ENCODE results near the gene LDLRAD1.
"Not testable (repeated sequence)": the region's sequence is repeated elsewhere in the genome, so short reads cannot be mapped to it uniquely, and the experiment has no call there.

The LDLRAD1 gene

GRCh38 chr1:54045496-54045895 lies 27.5 kb upstream of the LDLRAD1 start:
- Histone ChIP-seq H3K27me3 (ENCODE audit: low read depth, low read length) (no peaks in the 10 kb centered on the region), H3K9me3 (ENCODE audit: control insufficient read depth in 1 of 2, low read length in 2 of 2) (no peaks in the 10 kb centered on the region), H3K27ac (ENCODE audit: low read length) (no peak overlapping the region), H3K4me1 (ENCODE audit: control insufficient read depth in 1 of 2, insufficient read depth in 2 of 2, low read length in 2 of 2) (peaks cover 0 to 39% of the 10 kb centered on the region in 2 donors), H3K4me3 (ENCODE audit: low read depth in 1 of 2, low read length in 2 of 2) (no peak overlapping the region), H3K36me3 (ENCODE audit: control insufficient read depth in 1 of 2, insufficient read depth in 2 of 2, low read length in 2 of 2) (peaks cover 24 to 30% of the 10 kb centered on the region in 2 donors)

- no peaks in the 10 kb centered on the region for H3K9me3 ChIP-seq (ENCODE audit: control insufficient read depth in 1 of 2, low read length in 2 of 2)
- H3K36me3 ChIP-seq (ENCODE audit: control insufficient read depth in 1 of 2, insufficient read depth in 2 of 2, low read length in 2 of 2) = peaks cover 39 to 62% of the 10 kb centered on the region in 2 donors
- no peak overlapping the region for H3K27ac ChIP-seq (ENCODE audit: low read length)
- H3K4me3 ChIP-seq (ENCODE audit: low read depth in 1 of 2, low read length in 2 of 2) = no peak overlapping the region
- peaks cover 0 to 12% of the 10 kb centered on the region in 2 donors for H3K4me1 ChIP-seq (ENCODE audit: control insufficient read depth in 1 of 2, insufficient read depth in 2 of 2, low read length in 2 of 2)
- no peaks in the 10 kb centered on the region for H3K27me3 ChIP-seq (ENCODE audit: low read depth, low read length)
Observed at GRCh38 chr1:54041806-54042205, 23.8 kb upstream of the LDLRAD1 start.

- Histone ChIP-seq H3K4me1 (ENCODE audit: control insufficient read depth in 1 of 2, insufficient read depth in 2 of 2, low read length in 2 of 2) (peaks cover 0 to 4% of the 10 kb centered on the region in 2 donors), H3K9me3 (ENCODE audit: control insufficient read depth in 1 of 2, low read length in 2 of 2) (no peaks in the 10 kb centered on the region), H3K36me3 (ENCODE audit: control insufficient read depth in 1 of 2, insufficient read depth in 2 of 2, low read length in 2 of 2) (peaks cover 42 to 89% of the 10 kb centered on the region in 2 donors), H3K27me3 (ENCODE audit: low read depth, low read length) (no peaks in the 10 kb centered on the region), H3K4me3 (ENCODE audit: low read depth in 1 of 2, low read length in 2 of 2) (no peak overlapping the region), H3K27ac (ENCODE audit: low read length) (no peak overlapping the region)
Observed at GRCh38 chr1:54037476-54037875, 19.5 kb upstream of the LDLRAD1 start.

GRCh38 chr1:54028306-54029251 lies 10.6 kb upstream of the LDLRAD1 start:
- no peaks in the 10 kb centered on the region for H3K9me3 ChIP-seq (ENCODE audit: control insufficient read depth in 1 of 2, low read length in 2 of 2)
- H3K4me1 ChIP-seq (ENCODE audit: control insufficient read depth in 1 of 2, insufficient read depth in 2 of 2, low read length in 2 of 2) = no peaks in the 10 kb centered on the region
- H3K36me3 ChIP-seq (ENCODE audit: control insufficient read depth in 1 of 2, insufficient read depth in 2 of 2, low read length in 2 of 2) = peaks cover 20 to 31% of the 10 kb centered on the region in 2 donors
- H3K27me3 ChIP-seq (ENCODE audit: low read depth, low read length) = no peaks in the 10 kb centered on the region
- H3K27ac ChIP-seq (ENCODE audit: low read length) = no peak overlapping the region
- H3K4me3 ChIP-seq (ENCODE audit: low read depth in 1 of 2, low read length in 2 of 2) = no peak overlapping the region

- peaks cover 20 to 24% of the 10 kb centered on the region in 2 donors for H3K36me3 ChIP-seq (ENCODE audit: control insufficient read depth in 1 of 2, insufficient read depth in 2 of 2, low read length in 2 of 2)
- H3K9me3 ChIP-seq (ENCODE audit: control insufficient read depth in 1 of 2, low read length in 2 of 2) = no peaks in the 10 kb centered on the region
- H3K27me3 ChIP-seq (ENCODE audit: low read depth, low read length) = no peaks in the 10 kb centered on the region
- no peak overlapping the region for H3K27ac ChIP-seq (ENCODE audit: low read length)
- H3K4me3 ChIP-seq (ENCODE audit: low read depth in 1 of 2, low read length in 2 of 2) = no peak overlapping the region
- H3K4me1 ChIP-seq (ENCODE audit: control insufficient read depth in 1 of 2, insufficient read depth in 2 of 2, low read length in 2 of 2) = no peaks in the 10 kb centered on the region
Observed at GRCh38 chr1:54027848-54028247, 9.9 kb upstream of the LDLRAD1 start.

- H3K9me3 ChIP-seq (ENCODE audit: control insufficient read depth in 1 of 2, low read length in 2 of 2); H3K4me3 ChIP-seq (ENCODE audit: low read depth in 1 of 2, low read length in 2 of 2); H3K36me3 ChIP-seq (ENCODE audit: control insufficient read depth in 1 of 2, insufficient read depth in 2 of 2, low read length in 2 of 2); H3K4me1 ChIP-seq (ENCODE audit: control insufficient read depth in 1 of 2, insufficient read depth in 2 of 2, low read length in 2 of 2); H3K27me3 ChIP-seq (ENCODE audit: low read depth, low read length); H3K27ac ChIP-seq (ENCODE audit: low read length): not testable (repeated sequence)
Observed at GRCh38 chr1:54024811-54025210, 6.8 kb upstream of the LDLRAD1 start.

GRCh38 chr1:54024358-54024757 lies 6.4 kb upstream of the LDLRAD1 start:
- H3K9me3 ChIP-seq (ENCODE audit: control insufficient read depth in 1 of 2, low read length in 2 of 2) = no peaks in the 10 kb centered on the region
- peaks cover 0 to 3% of the 10 kb centered on the region in 2 donors for H3K36me3 ChIP-seq (ENCODE audit: control insufficient read depth in 1 of 2, insufficient read depth in 2 of 2, low read length in 2 of 2)
- H3K27me3 ChIP-seq (ENCODE audit: low read depth, low read length) = no peaks in the 10 kb centered on the region
- no peak overlapping the region for H3K27ac ChIP-seq (ENCODE audit: low read length)
- no peaks in the 10 kb centered on the region for H3K4me1 ChIP-seq (ENCODE audit: control insufficient read depth in 1 of 2, insufficient read depth in 2 of 2, low read length in 2 of 2)
- no peak overlapping the region for H3K4me3 ChIP-seq (ENCODE audit: low read depth in 1 of 2, low read length in 2 of 2)

- not testable (repeated sequence) for H3K36me3 ChIP-seq (ENCODE audit: control insufficient read depth in 1 of 2, insufficient read depth in 2 of 2, low read length in 2 of 2); H3K4me3 ChIP-seq (ENCODE audit: low read depth in 1 of 2, low read length in 2 of 2); H3K4me1 ChIP-seq (ENCODE audit: control insufficient read depth in 1 of 2, insufficient read depth in 2 of 2, low read length in 2 of 2); H3K27ac ChIP-seq (ENCODE audit: low read length); H3K27me3 ChIP-seq (ENCODE audit: low read depth, low read length); H3K9me3 ChIP-seq (ENCODE audit: control insufficient read depth in 1 of 2, low read length in 2 of 2)
Observed at GRCh38 chr1:54019562-54020176, 1.7 kb upstream of the LDLRAD1 start.

GRCh38 chr1:54018635-54019034 lies 649 bp upstream of the LDLRAD1 start:
- no peak overlapping the region for H3K27ac ChIP-seq (ENCODE audit: low read length)
- no peaks in the 10 kb centered on the region for H3K4me1 ChIP-seq (ENCODE audit: control insufficient read depth in 1 of 2, insufficient read depth in 2 of 2, low read length in 2 of 2)
- H3K9me3 ChIP-seq (ENCODE audit: control insufficient read depth in 1 of 2, low read length in 2 of 2) = no peaks in the 10 kb centered on the region
- no peak overlapping the region for H3K4me3 ChIP-seq (ENCODE audit: low read depth in 1 of 2, low read length in 2 of 2)
- no peaks in the 10 kb centered on the region for H3K36me3 ChIP-seq (ENCODE audit: control insufficient read depth in 1 of 2, insufficient read depth in 2 of 2, low read length in 2 of 2)
- H3K27me3 ChIP-seq (ENCODE audit: low read depth, low read length) = no peaks in the 10 kb centered on the region

- H3K4me1 ChIP-seq (ENCODE audit: control insufficient read depth in 1 of 2, insufficient read depth in 2 of 2, low read length in 2 of 2) = no peaks in the 10 kb centered on the region
- no peaks in the 10 kb centered on the region for H3K9me3 ChIP-seq (ENCODE audit: control insufficient read depth in 1 of 2, low read length in 2 of 2)
- no peaks in the 10 kb centered on the region for H3K27me3 ChIP-seq (ENCODE audit: low read depth, low read length)
- no peaks in the 10 kb centered on the region for H3K36me3 ChIP-seq (ENCODE audit: control insufficient read depth in 1 of 2, insufficient read depth in 2 of 2, low read length in 2 of 2)
- no peak overlapping the region for H3K4me3 ChIP-seq (ENCODE audit: low read depth in 1 of 2, low read length in 2 of 2)
- no peak overlapping the region for H3K27ac ChIP-seq (ENCODE audit: low read length)
Observed at GRCh38 chr1:54016343-54017282, 1.4 kb downstream of the LDLRAD1 start.
